ENCODE measurements around the gene ESYT2.

ESYT2 gene

DNA sequence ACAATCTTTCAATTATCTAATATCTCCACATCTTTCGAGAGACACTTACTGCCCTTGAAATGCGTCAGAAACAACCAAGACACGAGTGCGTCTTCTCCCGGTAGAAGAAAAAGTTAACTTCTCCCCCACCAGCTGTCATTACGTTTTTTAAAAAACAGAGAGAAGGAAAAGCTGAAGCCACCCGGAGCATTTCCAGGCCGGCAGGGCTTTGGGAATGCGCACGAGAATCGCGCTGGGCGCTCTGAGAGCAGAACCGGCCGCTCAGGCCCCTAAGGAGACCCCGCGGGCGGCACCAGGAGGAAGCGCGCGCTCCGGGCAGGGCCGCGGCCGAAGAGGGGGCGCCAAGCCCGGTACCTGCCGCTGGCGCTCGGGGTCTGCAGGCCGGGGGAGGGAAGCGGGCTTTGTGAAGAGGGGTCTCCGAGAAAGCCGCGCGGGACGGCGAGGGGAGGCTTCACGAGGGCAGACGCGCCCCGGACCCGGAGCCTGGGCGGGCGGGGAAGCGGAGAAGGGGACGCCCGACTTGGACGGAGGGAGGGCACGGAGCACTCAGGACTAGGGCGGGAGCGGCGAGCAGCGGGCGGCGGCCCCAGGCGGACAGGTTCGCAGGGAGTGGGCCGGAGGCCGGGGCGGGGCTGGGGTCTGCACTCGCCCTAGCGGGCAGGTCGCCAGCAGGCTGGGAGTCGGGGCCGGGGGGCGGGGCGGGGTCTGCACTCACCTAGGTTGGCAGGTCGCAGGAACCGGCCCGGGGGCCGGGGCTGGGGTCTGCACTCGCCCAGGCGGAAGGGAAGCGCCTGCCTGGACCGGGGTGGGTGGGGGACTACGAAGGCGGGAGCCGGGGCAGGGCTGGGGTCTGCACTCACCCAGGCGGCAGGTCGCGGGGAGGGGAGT is 932 bp downstream of the ESYT2 start:
- DNase-seq (ENCODE audit: low read depth in 3 of 3), result no peak

DNA sequence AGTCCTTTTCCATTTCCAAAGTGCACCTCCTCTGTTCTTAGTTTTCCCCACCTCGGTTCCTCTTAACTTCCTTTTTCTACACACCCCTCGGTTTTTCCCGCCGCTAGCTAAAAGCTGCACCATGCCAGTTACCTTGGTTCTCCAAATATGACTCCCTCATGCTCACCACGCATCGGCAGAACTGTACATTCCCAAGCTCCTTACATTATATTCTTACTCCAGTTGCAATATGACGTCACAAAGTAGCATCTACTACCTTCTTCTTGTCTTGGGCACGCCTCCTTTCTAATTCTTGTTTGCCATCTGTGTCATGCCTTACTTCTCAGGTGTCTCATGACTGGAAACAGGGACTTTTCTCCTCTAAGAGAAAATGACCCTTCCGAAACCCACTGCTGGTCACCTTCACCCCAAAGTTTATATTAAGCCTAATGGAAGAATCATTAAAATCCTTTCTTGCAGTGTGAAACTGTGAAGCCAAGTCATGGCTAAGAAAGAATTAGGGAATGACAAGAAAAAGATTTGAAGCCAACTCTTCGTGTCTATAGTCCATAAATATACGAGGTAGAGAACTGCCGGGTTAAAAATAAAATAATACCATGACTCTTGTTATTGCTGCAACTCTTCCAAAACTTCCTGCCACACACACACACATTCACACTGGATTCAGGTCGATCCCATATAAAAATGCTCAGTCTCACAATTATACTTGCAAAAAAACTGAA is 1.7 kb downstream of the ESYT2 start:
- DNase-seq (ENCODE audit: low read depth in 3 of 3), result no peak

DNA sequence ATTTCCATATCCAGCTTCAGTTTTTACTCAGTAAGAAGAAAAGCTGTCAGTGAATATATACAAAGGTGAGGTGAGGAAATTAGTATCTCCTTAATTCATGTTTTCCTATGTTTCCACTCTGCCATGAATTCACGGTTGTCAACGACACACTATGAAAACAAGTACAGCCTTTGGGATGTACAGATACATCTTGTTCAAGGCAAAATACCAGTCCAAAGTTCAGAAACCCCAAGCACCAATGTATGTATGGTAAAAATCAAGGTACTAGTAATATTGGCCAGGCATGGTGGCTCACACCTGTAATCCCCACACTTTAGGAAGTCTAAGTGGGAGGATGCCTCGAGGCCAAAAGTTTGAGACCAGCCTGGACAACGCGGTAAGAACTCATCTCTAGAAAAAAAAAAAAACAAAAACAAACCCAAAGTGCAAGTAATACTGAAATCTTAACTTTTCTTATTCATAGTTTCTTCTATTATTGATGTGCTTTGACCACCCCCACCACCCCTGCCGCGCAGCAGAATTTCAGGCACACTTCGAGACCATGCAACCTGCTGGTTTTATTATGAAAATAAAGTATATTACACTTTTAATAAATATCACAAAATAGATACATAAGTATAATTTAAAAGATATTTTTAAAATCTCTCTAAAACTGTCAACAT is 3.5 kb downstream of the ESYT2 start:
- no peak for DNase-seq (ENCODE audit: low read depth in 3 of 3)

DNA sequence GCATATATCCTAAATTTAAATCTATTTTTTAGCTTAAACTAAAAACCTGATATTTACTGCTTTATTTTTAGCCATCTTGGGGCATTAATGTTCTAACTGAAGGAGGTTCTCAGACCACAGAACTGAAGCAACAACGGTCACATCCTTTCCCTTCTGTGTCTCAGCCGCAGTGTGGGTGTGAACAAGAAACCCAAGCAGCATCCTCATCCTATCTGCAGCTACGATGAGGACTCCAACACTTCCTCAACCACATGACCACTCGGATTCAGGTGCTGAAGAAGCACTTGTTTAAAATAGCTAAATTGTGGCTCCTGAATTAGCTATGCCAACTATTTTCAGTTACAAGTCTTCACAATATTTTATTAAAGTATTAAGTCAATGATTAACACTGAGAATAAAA is 5.3 kb downstream of the ESYT2 start:
- DNase-seq (ENCODE audit: low read depth in 3 of 3), result no peak

DNA sequence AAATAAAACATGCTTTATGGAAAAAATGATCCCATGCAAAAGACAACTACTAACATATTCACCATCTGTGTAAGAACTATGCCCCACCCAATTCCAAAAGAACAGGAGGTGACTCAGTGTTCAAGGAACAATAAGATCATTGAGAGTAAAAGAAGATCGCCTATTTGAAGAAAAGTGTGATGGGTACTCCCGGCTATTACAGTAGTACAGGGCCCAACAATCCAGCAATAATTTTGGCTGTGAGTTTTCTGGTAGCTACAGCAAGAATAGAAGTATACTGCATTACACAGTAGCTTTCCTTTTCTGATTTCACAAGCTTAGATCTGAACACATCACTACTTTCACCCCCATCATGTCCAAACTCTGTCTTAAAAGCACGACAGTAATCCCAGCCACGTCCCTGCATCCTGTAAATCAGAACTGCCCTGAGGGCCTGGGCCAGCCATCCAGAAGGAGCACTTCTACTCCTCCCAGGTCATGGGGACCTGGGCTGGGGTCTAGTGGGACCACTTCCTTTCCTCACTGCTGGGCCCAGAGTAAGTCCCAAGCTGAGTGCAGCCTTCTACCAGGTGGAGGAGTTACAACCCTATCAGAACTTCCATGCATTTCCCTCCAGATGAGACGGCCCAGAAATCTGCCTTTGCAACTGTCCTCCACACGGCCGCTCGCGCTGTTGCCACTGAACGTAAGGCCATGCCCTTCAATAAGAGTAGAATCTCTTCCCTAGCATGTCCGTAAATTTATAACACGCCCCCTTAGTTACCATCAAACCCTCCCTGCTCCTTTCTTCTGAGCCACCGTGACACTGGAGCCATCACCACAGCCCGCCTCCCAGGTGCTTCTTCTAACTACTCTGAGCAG is 7.9 kb downstream of the ESYT2 start:
- DNase-seq (ENCODE audit: low read depth in 3 of 3), result no peak

DNA sequence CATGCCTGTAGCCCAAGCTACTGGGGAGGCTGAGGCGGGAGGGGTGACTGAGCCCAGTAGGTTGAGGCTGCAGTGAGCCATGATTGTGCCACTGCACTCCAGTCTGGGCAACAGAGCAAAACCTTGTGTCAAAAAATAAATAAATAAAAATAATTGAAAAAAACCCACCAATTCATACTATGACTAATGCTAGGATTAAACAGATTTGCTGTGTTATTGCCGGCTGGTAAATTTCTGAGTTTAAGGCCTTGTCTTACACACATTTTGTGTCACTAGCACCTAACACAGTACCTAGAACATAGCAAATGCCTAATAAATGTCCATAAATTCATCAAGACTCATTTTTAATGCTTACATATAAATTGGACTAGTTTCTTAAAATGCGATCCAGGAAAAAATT is 8.7 kb downstream of the ESYT2 start:
- no peak for DNase-seq (ENCODE audit: low read depth in 3 of 3)

DNA sequence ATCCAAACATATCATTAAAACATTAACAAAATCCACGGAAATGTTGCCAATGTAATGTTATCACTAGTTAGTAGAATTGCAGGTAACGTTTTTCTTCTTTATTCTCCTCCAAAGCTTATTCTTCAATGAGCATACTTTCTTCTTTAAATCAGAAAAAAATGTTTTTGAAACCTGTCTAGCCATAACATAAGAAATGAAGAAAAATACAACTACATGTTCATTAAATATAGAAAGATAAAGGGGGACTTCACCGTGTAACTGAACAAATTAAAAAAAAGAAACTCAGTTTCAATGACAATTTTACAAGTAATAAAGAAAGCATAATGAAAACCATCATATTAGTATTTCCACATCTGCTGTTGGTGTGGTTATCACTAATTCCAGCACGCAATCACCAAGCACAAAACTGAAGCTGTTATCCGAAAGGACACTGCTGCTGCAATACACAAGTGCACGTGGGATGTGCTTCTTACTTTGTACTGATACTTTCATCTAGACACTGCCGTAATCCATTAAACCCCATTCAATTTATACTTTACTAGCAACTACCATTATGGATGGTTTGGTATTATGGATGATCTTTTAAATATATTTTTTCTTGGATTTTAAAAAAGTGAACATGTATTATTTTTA is 9.6 kb downstream of the ESYT2 start:
- no peak for DNase-seq (ENCODE audit: low read depth in 3 of 3)

DNA sequence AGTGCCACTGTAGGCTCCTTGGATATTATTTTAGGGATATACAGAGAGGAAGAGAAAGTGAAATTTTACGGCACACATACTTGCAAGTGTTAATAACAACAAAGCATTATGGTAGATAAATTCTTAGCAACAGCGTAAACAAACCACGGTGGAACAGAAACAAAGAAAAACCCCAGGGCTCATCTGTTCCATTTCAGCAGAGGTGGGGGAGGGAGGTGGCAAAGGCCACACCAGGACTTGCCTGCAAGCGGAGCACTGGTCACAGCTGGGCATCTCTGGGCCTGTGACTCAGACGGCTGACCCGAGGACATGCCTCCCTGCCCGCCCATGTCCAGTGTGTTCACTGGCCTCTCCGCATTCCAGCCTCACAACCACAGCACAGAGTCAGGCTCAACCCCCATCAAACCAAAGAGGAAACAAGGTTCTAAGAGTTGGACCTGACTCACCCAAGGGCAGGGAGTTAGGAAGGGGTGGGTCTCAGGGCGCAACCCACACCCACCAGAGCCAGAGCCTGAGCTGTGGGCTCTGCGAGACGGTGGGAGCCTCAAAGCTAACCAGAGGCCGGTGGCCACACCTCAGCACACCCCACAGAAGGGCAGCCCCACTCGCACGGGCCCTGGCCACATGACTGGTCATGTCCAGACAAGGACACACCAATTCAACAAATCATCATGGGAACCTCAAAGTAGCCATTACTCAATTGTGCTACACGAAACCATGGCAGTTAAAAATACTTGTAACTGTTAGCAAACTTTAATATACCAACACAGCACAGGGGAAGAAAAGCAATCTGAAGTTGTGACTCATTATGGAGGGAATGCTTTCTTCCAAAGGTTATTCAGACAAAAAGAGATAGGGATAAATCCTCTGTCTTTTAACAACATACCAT is 10.7 kb downstream of the ESYT2 start:
- DNase-seq (ENCODE audit: low read depth in 3 of 3), result peak in 1 of 3 donors; percentile 48

DNA sequence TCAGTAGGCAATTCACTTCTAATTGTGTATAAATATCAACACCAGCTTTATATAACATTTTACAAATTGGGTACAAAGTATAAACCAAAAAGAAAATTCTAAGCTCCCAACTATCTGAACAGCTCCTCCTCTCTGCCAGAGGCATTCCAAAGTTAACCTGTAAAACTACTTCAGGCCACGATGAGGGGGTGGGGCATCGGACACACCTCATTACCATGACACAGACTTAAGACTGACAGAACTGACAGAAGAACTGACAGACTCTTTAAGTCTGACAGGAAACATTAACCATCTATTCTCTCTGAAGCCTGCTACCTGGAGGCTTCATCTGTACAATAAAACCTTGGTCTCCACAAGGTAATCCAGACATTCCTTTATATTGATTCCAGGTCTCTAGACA is 12.3 kb downstream of the ESYT2 start:
- DNase-seq (ENCODE audit: low read depth in 3 of 3), result no peak

DNA sequence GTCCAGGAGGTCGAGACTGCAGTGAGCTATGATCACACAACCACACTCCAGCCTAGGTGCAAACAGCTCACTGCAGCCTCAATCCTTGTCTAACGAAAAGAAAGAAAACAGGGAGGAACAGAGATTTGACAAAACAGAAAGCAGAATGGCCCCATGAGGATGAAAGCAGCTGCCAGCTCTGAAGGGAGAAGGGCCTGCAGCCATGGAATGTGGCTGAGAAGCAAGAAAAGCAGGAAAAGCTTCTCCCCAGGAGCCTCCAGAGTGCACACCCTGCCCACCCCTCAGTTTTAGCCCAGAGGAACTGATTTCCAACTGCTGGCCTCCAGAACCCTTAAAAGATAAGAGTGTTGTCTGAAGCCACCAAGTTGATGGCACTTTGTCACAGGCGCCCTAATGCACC is 13.0 kb downstream of the ESYT2 start:
- no peak for DNase-seq (ENCODE audit: low read depth in 3 of 3)

DNA sequence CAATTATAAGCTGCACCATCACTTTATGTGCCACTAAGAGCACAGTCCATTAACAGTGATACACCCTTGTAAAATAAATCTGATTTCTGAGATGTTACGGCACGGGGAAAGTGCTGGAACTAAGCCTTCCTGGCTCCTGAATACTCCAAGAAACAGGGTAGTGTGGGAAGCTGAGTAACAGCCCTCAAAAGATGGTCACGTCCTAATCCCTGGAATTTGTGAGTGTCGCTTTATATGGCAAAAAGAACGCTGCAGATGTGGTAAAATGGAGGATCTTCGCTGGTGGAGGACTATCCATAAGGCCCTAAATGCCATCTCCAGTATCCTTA is 13.5 kb downstream of the ESYT2 start:
- DNase-seq (ENCODE audit: low read depth in 3 of 3), result no peak

DNA sequence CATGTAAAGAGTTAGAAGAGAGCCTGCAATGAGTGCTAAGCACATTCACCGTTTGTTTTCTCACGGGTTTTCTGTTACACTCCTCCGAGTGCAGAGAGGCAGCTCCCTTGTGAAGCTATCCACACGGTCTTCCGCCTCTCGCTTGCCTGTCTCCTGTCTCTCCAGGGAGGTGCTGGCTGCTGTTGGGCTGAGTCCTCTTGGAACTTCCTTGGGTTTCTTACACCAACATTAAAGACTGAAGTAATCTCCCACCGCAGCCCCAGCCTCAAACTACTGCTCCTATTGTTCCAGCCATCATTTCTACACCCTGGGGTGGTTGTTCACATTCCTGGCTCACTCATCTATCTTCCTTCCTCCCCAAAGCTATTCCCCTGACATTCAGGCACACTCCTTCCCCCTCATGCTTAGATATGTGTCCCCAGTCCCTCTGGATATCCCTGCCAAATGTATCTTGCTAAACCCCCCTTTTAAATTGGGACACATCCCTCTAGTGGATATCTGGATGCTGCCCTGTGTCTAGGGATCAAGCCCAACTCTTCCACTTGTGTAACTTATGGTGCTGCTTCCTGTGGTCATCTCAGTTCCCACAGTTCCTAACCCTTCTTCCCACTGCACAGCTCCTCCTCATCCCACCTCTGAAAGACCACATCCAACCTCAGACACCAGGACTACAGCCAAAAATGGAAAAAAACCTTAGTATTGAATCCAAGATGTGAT is 14.1 kb downstream of the ESYT2 start:
- no peak for DNase-seq (ENCODE audit: low read depth in 3 of 3)

DNA sequence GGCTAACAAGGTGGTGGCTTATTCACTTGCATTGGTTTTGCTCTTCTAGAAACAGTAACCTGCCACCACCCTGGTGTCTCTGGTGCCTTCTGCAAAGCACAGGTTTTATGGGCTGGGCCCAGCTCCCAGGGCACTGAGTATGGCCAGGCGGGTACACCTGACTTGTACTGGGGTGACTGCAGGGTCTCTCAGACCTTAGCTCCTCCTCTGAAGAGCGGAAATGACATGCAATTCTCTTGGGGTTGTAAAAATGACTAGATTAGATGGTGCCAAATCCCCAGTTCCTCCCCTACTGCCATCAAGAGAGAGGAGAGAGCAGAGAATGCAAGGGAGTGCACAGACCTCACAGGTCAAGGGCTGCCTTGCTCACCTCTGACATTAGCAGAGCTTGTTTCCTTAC is 14.7 kb downstream of the ESYT2 start:
- DNase-seq (ENCODE audit: low read depth in 3 of 3), result peak in 1 of 3 donors; percentile 40

DNA sequence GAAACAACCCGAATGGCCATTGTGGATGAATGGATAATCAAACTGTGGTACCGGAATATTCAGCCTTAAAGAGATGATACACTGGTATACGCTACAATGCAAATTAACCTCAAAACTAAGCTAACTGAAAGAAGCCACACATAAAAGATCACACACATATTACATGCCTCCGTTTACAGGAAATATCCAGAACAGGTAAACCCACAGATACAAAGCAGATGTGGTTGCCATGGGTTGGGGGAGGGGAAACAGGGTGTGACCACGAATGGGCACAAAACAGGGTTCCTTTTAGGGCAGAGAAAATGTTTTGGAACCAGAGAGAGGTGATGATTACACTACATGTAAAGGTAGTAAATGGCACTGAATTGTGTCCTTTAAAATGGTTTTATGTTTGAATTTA is 16.6 kb downstream of the ESYT2 start:
- no peak for DNase-seq (ENCODE audit: low read depth in 3 of 3)

DNA sequence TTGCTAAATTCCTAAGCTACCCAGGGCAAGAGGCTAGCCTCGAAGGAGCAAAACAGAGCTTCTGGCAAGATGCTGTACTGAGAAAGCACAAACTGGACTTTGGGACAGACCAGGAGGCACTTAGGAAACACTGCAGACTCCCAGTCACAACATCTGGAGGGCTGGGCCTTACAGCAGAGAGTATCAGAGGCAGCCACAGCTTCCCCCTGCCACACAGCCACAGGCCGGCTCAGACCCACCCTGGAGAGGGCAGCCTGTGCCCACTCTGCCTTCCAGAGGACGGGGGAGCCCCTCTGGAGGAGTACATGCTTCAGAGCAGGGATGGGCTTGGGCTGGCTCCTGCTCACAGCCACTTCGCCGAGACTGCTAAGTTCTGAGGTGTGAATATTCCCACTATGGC is 17.4 kb downstream of the ESYT2 start:
- DNase-seq (ENCODE audit: low read depth in 3 of 3), result no peak

DNA sequence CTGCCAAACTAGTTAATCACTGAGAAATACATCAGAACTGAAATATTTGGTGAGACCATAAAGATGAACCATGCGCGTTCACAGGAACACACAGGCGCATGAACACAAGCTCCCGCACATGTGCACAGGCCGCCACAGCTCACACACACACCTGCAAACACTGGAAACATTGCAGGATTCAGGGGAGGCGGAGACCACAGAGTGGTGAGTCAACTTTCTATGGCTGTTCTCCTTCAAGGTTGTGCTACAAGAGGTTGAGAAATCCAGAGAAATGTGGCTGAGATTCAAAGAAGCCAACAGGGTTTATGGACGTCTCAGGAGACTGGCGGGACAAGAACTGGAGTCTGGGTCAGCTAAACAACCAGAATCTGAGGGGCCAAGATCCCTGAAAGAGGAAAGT is 17.8 kb downstream of the ESYT2 start:
- DNase-seq (ENCODE audit: low read depth in 3 of 3), result peak in 1 of 3 donors; percentile 64

DNA sequence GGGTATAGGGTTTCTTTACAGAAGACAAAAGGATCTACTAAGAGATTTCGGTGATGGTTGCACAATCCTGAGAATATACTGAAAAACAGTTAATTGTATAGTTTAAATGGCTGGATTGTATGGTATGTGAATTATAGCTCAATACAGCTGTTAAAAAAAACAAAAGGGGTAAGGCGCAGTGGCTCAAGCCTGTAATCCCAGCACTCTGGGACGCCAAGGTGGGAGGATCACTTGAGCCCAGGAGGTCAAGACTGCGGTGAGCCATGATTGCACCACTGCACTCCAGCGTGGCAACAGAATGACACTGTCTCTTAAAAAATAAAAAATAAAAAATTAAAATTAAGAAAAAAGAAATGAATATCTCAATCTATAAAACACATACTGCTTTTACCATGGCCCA is 18.5 kb downstream of the ESYT2 start:
- no peak for DNase-seq (ENCODE audit: low read depth in 3 of 3)

DNA sequence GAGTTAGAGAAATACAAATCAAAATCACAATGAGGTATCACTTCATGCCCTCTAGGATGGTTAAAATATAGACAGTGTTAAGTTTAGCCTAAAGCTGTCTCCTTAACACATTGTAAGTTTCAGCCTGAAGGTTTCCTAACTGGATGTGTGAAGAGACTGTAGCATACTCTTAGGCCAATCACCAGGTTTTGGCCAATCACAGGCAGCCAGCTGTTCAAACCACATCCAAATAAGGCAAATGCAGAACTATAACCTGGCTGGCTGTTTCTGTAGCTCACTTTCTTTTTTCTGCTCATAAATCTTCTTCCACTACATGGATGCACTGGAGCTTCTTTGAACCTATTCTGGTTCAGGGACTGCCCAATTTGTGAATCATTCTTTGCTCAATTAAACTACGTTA is 19.7 kb downstream of the ESYT2 start:
- DNase-seq (ENCODE audit: low read depth in 3 of 3), result no peak

DNA sequence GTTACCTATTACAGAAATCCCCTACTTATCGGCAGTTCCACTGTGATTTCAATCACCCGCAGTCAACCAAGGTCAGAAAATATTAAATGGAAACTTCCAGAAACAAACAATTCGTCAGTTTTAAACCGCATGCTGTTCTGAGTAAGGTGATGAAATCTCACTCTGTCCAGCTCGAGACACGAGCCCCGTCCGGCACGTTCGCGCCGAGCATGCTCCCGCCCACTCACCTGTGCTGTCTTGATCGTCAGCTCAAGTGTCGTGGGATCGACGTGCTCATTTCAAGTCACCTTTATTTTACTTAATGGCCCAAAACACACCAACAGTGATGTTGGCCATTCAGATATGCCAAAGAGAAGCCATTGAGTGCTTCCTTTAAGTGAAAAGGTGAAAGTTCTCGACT is 21.2 kb downstream of the ESYT2 start:
- DNase-seq (ENCODE audit: low read depth in 3 of 3), result no peak

DNA sequence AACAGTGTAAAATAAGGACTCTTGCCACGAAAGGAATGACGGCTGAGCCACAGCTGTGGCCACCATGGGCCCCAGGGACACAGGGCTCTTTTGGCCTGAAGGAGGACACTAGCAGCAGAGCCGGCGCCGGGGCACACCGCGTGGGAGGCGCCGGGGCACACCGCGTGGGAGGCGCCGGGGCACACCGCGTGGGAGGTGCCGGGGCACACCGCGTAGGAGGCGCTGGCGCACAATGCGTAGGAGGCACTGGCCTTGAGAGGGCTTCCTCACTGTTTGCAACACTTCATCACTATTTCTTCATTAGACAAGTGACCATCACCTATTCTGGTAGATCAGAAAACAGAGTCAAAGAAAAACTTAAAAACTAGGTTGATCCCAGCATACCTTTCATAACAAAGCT is 23.4 kb downstream of the ESYT2 start:
- DNase-seq (ENCODE audit: low read depth in 3 of 3), result no peak
